GM23248 (cell line): ENCODE data around the gene DENND6B. TPM values are rescaled to one million over a fixed set of nuclear protein-coding genes. Genes with fewer than 3 reads are reported as not detected.
"Not testable (repeated sequence)": the region's sequence is repeated elsewhere in the genome, so short reads cannot be mapped to it uniquely, and the experiment has no call there.

Experiments
- DNase-seq: peaks from one replicate; pipeline ENCODE4 v3.0.0-alpha.2; 2015
- H2AFZ ChIP-seq: fragments of 200-600 bp; sonication (generic); 2 replicates; pipeline ENCODE4 v1.6.1; 2016; ENCODE audit warnings: antibody characterized with exemption
- H3F3A ChIP-seq: fragments of 200-600 bp; sonication (generic); 2 replicates; pipeline ENCODE4 v1.6.1; 2016; ENCODE audit warnings: mild to moderate bottlenecking, antibody characterized with exemption, mixed run types; ENCODE audit not compliant: insufficient read depth
- H3K27ac ChIP-seq: fragments of 200-600 bp; sonication (generic); 2 replicates; pipeline ENCODE4 v1.5.1; 2016; ENCODE audit warnings: mild to moderate bottlenecking
- H3K27me3 ChIP-seq: fragments of 200-600 bp; sonication (generic); replicated peaks from 2 replicates; pipeline ENCODE4 v1.6.1; 2016; ENCODE audit warnings: mild to moderate bottlenecking; ENCODE audit not compliant: insufficient read depth
- H3K36me3 ChIP-seq: fragments of 200-600 bp; sonication (generic); 2 replicates; pipeline ENCODE4 v1.6.1; 2016; ENCODE audit warnings: low read depth, mild to moderate bottlenecking
- H3K4me1 ChIP-seq: fragments of 200-600 bp; sonication (generic); 2 replicates; pipeline ENCODE4 v1.6.1; 2016; ENCODE audit warnings: mild to moderate bottlenecking; ENCODE audit not compliant: insufficient read depth
- H3K4me2 ChIP-seq: fragments of 200-600 bp; sonication (generic); one replicate; pipeline ENCODE4 v1.6.1; 2016; ENCODE audit warnings: mild to moderate bottlenecking; ENCODE audit not compliant: unreplicated experiment
- H3K4me3 ChIP-seq: fragments of 200-600 bp; sonication (generic); 2 replicates; pipeline ENCODE4 v1.5.1; 2016; ENCODE audit warnings: mild to moderate bottlenecking
- H3K79me2 ChIP-seq: fragments of 200-600 bp; sonication (generic); 2 replicates; pipeline ENCODE4 v1.6.1; 2016; ENCODE audit warnings: mild to moderate bottlenecking; ENCODE audit not compliant: insufficient read depth
- H3K9ac ChIP-seq: fragments of 200-600 bp; sonication (generic); 2 replicates; pipeline ENCODE4 v1.6.1; 2016; ENCODE audit warnings: mild to moderate bottlenecking
- H3K9me2 ChIP-seq: fragments of 200-600 bp; sonication (generic); 2 replicates; pipeline ENCODE4 v1.6.1; 2016; ENCODE audit warnings: mixed run types, mild to moderate bottlenecking, moderate library complexity; ENCODE audit not compliant: insufficient read depth
- H3K9me3 ChIP-seq: fragments of 200-600 bp; sonication (generic); one replicate; pipeline ENCODE4 v1.6.1; 2017; ENCODE audit warnings: low read depth
- H4K20me1 ChIP-seq: fragments of 200-600 bp; sonication (generic); 2 replicates; pipeline ENCODE4 v1.6.0; 2016; ENCODE audit not compliant: insufficient read depth
- EZH2 ChIP-seq: fragments of 200-600 bp; sonication (generic); IDR thresholded peaks from 2 replicates; pipeline ENCODE4 v1.6.1; 2018; ENCODE audit warnings: antibody characterized with exemption, mild to moderate bottlenecking; ENCODE audit not compliant: insufficient read depth, poor library complexity, severe bottlenecking
- EZH2phosphoT487 ChIP-seq: fragments of 200-600 bp; sonication (generic); IDR thresholded peaks from 2 replicates; pipeline ENCODE4 v1.6.1; 2018; ENCODE audit warnings: antibody characterized with exemption, moderate library complexity, mild to moderate bottlenecking, low read depth; ENCODE audit not compliant: insufficient read depth
- WGBS, 2 experiments: methylation state at CpG; one replicate each; pipeline ENCODE4 v1.1.6; 2015 to 2017; ENCODE audit warnings: low lambda C conversion rate in 2 of 2, low coverage in 1 of 2; ENCODE audit errors: missing lambda C conversion rate in 2 of 2; 5-methylcytosine and 5-hydroxymethylcytosine counted together
- in situ Hi-C: fragments of 300-500 bp; cut with MboI; formaldehyde crosslinking; loops from 2 replicates; pipeline ENCODE4 v1.15.0; 2020
- polyA plus RNA-seq: library from polyadenylated mRNA; unstranded; fragments of >200 nt; fragmentation: Nextera tagmentation; extraction: Ambion mirVana; gene quantifications from 2 replicates; pipeline ENCODE4 v1.2.1, GENCODE V29; 2016
- total RNA-seq: library from RNA; depleted of rRNA; stranded (reverse); fragments of >200 nt; shearing (Covaris generic); gene quantifications from 2 replicates; pipeline ENCODE4 v1.2.3, GENCODE V29; 2014

The DENND6B gene
- total and polyA plus RNA-seq, 2 experiments from 2014 or later: 5.7 to 6.1 TPM

- Histone ChIP-seq H3K79me2 (no peaks in the 10 kb centered on the region; the same call in 1 of the 2 replicates), H3F3A (peaks cover 18% of the 10 kb centered on the region), H3K4me2 (no peak overlapping the region), H3K27ac (no peak overlapping the region), H3K4me3 (no peak overlapping the region), H3K4me1 (peaks cover 4% of the 10 kb centered on the region), H3K27me3 (no peaks in the 10 kb centered on the region), H2AFZ (no peak overlapping the region), H3K36me3 (peaks cover 27% of the 10 kb centered on the region; the same call in 1 of the 2 replicates), H4K20me1 (no peaks in the 10 kb centered on the region), H3K9me2 (no peaks in the 10 kb centered on the region), H3K9ac (no peak overlapping the region), H3K9me3 (no peaks in the 10 kb centered on the region)
- WGBS, 2 experiments: 60 to 80% methylated on average over 3 to 25 of the region's 25 CpGs
- peak; percentile 66 for DNase-seq
- in situ Hi-C loops: loop anchor here (10.0 kb wide), 1 partner anchor 59 kb away; no protein-coding TSS in a partner anchor
- no peak for TF ChIP-seq EZH2phosphoT487
- TF ChIP-seq EZH2: no peak
Measured at GRCh38 chr22:50276143-50276542, 50.7 kb downstream of the DENND6B start.

GRCh38 chr22:50275181-50276055, 51.4 kb downstream of the DENND6B start:
- in situ Hi-C loops: loop anchor here (10.0 kb wide), 1 partner anchor 59 kb away; no protein-coding TSS in a partner anchor

GRCh38 chr22:50274771-50275170, 52.0 kb downstream of the DENND6B start:
- no peak overlapping the region for H2AFZ ChIP-seq
- H3K36me3 ChIP-seq: peaks cover 22% of the 10 kb centered on the region; the same call in 1 of the 2 replicates
- TF ChIP-seq EZH2 (no peak), EZH2phosphoT487 (no peak)
- peaks cover 18% of the 10 kb centered on the region for H3F3A ChIP-seq
- no peak for DNase-seq
- H3K9me2 ChIP-seq: no peaks in the 10 kb centered on the region
- H3K79me2 ChIP-seq: no peaks in the 10 kb centered on the region; the same call in 1 of the 2 replicates
- H3K9ac ChIP-seq: no peak overlapping the region
- no peak overlapping the region for H3K4me3 ChIP-seq
- no peak overlapping the region for H3K4me2 ChIP-seq
- no peaks in the 10 kb centered on the region for H4K20me1 ChIP-seq
- H3K4me1 ChIP-seq: peaks cover 7% of the 10 kb centered on the region
- WGBS, 2 experiments: 80 to 84% methylated on average over 7 of the region's 7 CpGs
- no peaks in the 10 kb centered on the region for H3K9me3 ChIP-seq
- H3K27ac ChIP-seq: no peak overlapping the region
- in situ Hi-C loops: loop anchor here (10.0 kb wide), 1 partner anchor 60 kb away; no protein-coding TSS in a partner anchor
- H3K27me3 ChIP-seq: no peaks in the 10 kb centered on the region

More at GRCh38 chr22:50275181-50276055, 51.4 kb downstream of the DENND6B start:
- Histone ChIP-seq H3K9me3 (no peaks in the 10 kb centered on the region), H3K9ac (no peak overlapping the region), H3F3A (peaks cover 18% of the 10 kb centered on the region), H4K20me1 (no peaks in the 10 kb centered on the region), H2AFZ (no peak overlapping the region), H3K4me3 (no peak overlapping the region), H3K27ac (no peak overlapping the region), H3K27me3 (no peaks in the 10 kb centered on the region), H3K9me2 (no peaks in the 10 kb centered on the region), H3K79me2 (no peaks in the 10 kb centered on the region; the same call in 1 of the 2 replicates), H3K36me3 (peaks cover 22% of the 10 kb centered on the region; the same call in 1 of the 2 replicates), H3K4me1 (peaks cover 7% of the 10 kb centered on the region), H3K4me2 (no peak overlapping the region)
- no peak for DNase-seq
- WGBS, 2 experiments: 89 to 92% methylated on average over 28 to 42 of the region's 43 CpGs
- TF ChIP-seq EZH2 (no peak), EZH2phosphoT487 (no peak)

DNA sequence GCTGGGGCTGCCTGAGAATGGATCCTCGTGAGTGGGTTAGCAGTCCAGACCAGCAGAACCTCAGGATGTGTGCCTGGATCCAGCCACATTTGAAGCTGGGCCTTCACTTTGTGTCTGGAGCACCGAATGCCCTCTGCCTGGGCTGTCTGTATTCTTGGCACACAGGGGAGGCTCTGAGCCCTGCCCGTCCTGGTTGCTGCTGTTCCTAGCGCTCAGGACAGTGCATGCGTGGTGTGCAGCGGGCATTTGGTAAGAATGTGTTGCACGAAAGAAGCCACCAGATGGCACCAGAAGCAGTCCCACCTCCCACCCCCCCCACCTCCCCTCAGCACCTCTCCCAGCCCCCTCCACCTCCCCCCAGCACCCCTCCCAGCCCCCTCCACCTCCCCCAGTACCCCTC, 52.5 kb downstream of the DENND6B start:
- no peaks in the 10 kb centered on the region for H3K9me2 ChIP-seq
- no peak overlapping the region for H2AFZ ChIP-seq
- 53 to 56% methylated on average over 5 of the region's 7 CpGs for WGBS, 2 experiments
- no peak overlapping the region for H3K9ac ChIP-seq
- peaks cover 22% of the 10 kb centered on the region; the same call in 1 of the 2 replicates for H3K36me3 ChIP-seq
- no peak overlapping the region for H3K4me3 ChIP-seq
- in situ Hi-C loops: loop anchor here (10.0 kb wide), 1 partner anchor 60 kb away; no protein-coding TSS in a partner anchor
- no peaks in the 10 kb centered on the region; the same call in 1 of the 2 replicates for H3K79me2 ChIP-seq
- peak; percentile 71 for DNase-seq
- no peak overlapping the region for H3K4me2 ChIP-seq
- H3K4me1 ChIP-seq: peaks cover 7% of the 10 kb centered on the region
- H3K9me3 ChIP-seq: no peaks in the 10 kb centered on the region
- no peak overlapping the region for H3K27ac ChIP-seq
- H4K20me1 ChIP-seq: no peaks in the 10 kb centered on the region
- no peaks in the 10 kb centered on the region for H3K27me3 ChIP-seq
- TF ChIP-seq EZH2 (no peak), EZH2phosphoT487 (no peak)
- H3F3A ChIP-seq: peaks cover 18% of the 10 kb centered on the region

GRCh38 chr22:50273781-50274180, 53.0 kb downstream of the DENND6B start:
- H3K4me3 ChIP-seq, H2AFZ ChIP-seq, H3K9me3 ChIP-seq, H4K20me1 ChIP-seq, H3K9me2 ChIP-seq, DNase-seq, H3K4me1 ChIP-seq, H3K9ac ChIP-seq, H3K4me2 ChIP-seq, H3K27me3 ChIP-seq, H3K79me2 ChIP-seq, H3K27ac ChIP-seq: not testable (repeated sequence)
- Histone ChIP-seq H3F3A (peaks cover 18% of the 10 kb centered on the region), H3K36me3 (peaks cover 22% of the 10 kb centered on the region; the same call in 1 of the 2 replicates)
- in situ Hi-C loops: loop anchor here (10.0 kb wide), 1 partner anchor 61 kb away; no protein-coding TSS in a partner anchor
- 83 to 90% methylated on average over 10 of the region's 10 CpGs for WGBS, 2 experiments

GRCh38 chr22:50273352-50273751, 53.5 kb downstream of the DENND6B start:
- H3K4me1 ChIP-seq, H3K27ac ChIP-seq, DNase-seq, H2AFZ ChIP-seq, H3K4me2 ChIP-seq, H4K20me1 ChIP-seq, H3K4me3 ChIP-seq, H3K9me2 ChIP-seq, H3K9ac ChIP-seq, H3K27me3 ChIP-seq, H3K9me3 ChIP-seq, H3K79me2 ChIP-seq: not testable (repeated sequence)
- Histone ChIP-seq H3K36me3 (peaks cover 22% of the 10 kb centered on the region; the same call in 1 of the 2 replicates), H3F3A (peaks cover 18% of the 10 kb centered on the region)
- in situ Hi-C loops: loop anchor here (10.0 kb wide), 1 partner anchor 61 kb away; no protein-coding TSS in a partner anchor
- WGBS, 2 experiments: 36 to 48% methylated on average over 10 of the region's 11 CpGs
